Stimulated activated CD4-positive, alpha-beta T cell treated with anti-CD3 and anti-CD28 coated beads, Interleukin-1b, Interleukin-23, amount 100 ng/mL, for 1 hour (primary cell): ENCODE measurements around the gene ARHGAP15.

ENCODE experiments used
- DNase-seq, 2 donors: peaks; one replicate each; pipeline ENCODE4 v3.0.0-alpha.2; 2020; ENCODE audit warnings: low read depth in 2 of 2

The ARHGAP15 gene

DNA sequence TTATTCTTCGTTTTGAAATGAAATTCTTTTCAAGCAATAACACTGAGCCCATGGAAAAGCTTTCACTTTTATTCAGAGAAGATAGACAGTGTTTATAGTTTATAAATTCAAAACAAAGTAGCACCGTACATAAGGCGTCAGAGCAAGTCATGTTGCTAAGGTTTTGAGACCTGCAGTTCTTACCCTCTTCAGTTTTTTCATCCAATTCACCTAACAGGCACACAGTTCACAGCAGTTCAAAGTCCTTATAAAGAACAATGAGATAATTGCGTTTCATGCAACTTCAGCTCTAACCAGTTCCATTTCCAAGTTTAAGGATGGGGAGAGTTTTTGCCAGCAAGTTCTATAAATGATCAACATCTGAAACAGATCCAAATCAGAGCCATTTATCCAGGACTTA is 96.7 kb downstream of the ARHGAP15 start:
- DNase-seq: no peak

DNA sequence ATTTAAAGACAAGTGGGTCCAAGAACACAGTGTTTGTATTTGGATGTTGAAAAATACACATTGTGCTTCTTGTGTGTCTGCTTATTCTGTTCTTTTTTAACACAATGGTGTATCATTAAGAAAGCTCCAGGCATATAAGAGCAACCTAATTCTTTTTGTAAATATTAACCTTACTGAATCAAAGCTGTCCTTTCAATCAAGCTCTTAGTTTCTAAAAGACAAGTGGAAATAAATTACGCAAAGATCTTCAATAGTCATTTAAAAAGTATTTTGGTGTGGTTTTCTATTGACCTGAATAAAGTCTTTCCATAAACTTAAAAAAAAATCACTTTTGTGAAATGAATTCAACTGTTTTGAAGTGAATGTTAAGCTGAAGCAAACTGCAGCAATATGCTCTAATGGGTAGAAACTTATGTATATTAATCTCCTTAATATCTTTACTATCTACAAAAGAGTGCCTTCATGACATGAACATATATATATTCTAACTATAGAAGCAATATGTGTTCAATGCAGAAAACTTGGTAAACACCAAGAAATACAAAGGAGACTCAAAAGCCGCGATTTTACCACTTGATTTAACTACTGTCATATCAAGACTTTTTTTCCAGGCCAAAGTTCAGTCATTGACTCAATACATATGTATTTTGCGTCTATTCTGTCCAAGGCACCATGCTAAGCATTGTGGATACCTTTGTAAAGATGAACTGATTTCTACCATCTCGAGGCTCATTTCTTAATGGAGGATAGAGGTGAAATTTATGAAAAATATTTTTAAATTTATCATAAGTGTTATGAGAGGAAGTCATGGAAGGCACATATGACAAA is 97.7 kb downstream of the ARHGAP15 start:
- no peak for DNase-seq

DNA sequence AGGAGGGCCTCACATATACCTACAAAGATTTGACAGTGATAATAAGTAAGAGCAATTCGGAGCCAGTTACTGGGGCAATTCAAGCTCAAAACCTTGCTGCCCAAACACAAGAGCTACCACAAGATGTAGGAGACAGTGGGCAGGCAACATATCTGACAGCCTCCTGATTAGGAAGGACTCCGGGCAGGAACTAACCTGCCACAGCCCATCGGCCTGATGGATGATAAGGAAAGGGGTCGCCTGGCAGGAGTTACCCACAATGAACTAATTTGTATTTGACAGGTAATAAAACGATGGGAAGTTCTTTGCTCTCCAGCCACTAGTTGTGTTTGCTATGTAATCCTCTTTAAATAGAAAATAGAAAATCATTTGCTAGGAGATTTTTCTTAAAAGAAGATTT is 100.2 kb downstream of the ARHGAP15 start:
- no peak for DNase-seq

DNA sequence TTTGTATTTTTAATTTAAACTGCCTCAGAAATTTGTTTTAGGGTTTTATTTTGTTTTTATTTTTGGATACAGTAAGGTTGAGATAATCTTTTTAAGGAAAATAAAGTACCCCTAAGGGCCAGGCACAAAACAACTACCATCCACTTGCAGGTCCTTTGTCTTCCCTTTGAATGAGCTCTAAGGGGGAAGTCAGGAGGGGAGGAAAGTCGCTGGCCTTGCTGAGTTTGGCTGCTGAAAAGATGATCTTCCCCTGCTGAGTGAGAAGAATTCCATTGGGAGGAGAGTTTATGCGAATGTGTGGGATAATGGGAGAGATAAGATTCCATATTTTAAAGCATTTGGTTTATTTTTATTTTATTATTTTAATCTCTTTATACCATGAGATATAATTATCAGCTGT is 100.7 kb downstream of the ARHGAP15 start:
- no peak for DNase-seq

DNA sequence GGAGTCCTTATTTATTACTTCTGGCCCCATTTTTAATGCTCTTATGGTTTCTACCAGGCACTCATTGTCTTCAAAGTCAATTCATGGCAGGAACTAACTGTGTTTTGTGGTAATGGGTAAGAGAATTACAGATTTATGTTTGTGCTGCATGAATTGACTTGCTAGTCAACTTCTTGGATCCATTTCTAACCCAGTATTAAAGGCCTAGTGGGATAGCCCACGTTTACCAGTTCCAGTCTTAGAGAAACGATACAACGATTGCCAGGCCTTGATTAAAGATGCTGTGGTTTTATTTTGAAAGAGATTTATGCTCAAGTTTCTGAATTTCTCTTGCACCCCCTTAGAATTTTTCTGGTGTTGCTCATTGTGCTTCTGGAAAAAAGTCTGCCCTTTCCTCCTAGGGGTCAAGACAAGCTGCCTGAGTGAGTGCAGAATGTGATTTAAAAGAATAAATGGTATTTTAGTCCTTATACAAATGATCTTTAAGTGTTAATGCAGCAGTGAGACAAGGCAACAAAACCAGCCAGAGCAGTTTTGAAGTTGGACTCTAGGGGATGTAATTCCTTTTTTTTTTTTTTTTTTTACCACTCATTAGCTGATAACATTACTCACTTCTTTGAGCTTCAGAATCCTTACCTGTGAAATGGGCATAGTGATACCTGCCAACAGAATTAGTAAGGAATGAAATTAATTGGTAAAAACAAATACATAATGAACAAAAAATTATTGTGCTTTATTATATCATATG is 101.5 kb downstream of the ARHGAP15 start:
- no peak for DNase-seq

DNA sequence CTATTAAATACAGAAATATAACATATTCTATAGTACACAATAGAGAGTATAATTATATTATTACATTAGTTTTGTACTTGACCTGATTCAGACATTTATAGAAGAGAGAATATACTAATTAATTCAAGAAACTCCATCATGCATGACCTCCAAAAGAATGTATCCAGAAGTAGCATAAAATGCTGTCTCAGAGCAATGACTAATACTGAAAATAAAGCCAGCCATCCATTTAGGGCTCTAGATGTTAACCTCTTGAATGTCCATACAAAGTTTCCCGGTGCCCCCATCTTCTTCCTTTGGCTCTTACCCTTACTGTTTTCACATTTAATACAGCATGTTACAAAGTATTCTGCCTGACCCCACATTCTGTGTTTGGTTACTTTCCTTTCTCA is 102.0 kb downstream of the ARHGAP15 start:
- DNase-seq: no peak

DNA sequence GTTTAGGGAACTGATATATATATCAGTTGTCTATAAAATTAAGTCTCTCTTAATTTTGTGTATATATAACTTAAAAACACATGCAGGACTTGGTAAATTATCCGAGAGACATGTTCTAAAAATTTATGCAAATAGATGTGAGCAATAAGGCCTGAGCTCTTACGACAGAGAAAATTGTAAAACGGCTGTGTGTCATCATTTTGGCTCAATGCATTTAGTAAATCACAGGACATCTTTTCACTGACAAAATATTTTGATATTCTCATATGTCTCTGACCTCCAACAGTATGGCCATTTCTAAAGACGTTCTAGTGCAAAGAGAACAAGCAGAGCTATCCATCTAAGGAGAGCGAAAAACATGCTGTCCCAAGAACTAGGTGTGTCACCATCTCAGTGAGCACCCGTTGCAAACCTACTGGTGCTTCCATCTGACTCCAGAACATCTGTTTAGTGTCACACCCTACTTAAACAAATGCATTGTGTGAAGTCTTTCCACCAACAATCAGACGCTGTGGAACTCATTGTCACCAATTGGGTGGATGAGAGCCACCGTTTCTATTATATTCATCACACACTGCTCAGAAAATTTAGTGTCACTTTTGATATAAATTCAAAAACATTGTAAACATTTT is 108.0 kb downstream of the ARHGAP15 start:
- DNase-seq: no peak

DNA sequence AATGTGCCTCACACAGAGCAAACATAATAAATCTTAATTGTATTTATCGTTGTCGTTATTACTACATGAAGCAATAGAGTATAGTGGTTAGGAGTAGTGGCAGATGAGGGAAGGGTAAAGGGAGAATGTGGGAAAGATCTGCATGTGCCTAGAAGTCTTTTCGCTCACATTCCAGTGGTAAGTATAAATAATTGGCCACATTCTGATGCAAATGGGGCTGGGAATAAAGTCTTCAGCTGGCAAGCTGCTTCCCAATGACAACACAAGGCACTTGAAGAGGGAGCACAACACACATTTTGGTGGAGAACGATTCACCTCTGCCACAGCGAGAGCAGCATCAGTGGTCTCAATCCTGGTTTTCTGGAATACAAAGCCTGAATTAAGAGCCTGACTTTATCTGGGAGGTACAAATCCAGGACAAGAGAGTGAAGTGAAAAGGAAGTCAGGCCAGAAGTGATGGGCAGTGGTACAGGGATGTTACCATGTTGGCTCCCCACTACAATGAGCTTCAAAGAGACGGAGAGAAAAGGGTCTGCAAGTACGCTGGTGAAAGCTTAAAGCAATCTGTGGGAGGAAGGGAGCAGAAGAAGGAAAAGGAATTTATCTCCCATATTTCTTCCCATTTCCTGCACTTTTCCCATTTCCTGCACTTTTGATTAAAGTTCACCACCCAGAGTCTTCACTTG is 112.3 kb downstream of the ARHGAP15 start:
- DNase-seq: no peak

DNA sequence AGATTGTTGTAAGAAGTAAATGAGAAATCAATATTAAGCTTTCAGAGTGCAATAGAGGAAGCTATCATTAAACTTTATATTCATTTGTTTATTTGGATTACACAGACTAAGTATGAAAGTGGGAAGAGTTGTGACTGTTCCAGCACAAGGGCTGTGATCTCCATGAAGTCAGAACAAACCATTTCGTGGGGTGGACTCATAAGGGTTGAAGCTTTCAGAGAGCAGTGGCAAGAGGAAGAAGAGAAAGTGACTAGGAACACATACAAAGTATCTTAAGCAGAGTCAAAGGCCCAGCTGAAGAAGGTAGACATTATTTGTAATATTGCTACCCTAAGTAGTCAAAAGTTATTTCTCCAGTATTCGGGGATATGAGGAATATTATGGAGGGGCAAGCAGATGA is 117.0 kb downstream of the ARHGAP15 start:
- DNase-seq: no peak

DNA sequence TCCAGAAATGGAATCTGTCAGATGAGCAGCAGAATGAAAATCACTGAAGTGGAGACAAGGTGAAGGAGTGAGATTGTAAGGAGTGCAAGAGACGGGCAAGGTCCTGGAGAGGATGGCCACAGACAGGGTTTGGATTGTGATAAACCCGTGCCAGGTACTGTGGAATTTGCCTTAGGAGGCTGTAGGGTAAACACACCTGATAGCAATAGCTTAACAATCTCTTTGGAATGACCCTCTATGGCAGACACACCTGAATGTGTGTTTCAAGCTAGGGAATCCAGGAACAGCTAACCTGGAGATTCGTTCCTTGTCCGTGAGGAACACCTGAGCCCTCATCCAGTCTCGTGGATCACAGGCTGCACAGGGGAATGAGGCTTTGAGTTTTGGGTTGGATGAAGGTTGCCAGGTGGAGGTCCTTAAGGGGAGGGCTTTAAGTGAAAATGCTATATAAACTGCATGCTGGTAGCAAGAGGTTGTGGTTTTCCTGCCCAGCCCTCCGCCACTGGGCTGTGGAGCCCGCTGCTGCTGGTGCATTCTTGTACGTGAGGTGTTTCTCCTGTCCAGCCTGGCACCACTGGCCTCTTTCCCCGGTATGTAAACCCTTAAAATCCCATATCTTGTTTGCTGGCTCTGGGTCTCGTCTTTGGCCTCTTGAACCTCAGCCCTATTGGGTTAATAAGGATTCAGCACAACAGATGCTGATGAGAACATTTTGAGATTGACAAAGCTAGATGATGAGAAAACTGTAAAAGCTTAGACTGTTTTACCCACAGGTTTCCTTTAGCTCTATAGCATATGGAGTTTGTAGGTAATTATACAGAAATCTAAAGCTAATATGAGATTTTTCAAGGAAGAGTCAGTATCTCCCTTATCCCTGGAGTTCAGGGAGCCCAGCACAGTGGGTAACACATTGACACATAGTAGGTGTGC is 117.9 kb downstream of the ARHGAP15 start:
- no peak for DNase-seq

DNA sequence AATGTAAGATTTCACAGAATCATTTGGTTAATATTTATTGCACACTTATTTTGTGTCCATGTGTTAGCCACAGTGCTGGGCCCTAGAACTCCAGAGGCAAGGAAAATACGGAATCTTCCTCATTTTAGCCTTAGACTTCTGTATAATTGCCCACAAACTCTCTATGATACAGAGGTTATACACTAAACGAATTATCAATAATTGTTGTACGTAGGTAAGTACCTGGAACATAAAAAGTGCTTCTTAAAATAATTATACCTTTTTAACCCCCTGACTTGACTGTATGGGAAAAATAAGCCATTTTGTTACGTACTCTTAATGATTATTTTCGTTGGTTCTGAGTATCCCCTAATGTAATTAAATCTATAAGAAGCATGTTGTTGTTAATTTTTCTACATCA is 119.4 kb downstream of the ARHGAP15 start:
- no peak for DNase-seq

DNA sequence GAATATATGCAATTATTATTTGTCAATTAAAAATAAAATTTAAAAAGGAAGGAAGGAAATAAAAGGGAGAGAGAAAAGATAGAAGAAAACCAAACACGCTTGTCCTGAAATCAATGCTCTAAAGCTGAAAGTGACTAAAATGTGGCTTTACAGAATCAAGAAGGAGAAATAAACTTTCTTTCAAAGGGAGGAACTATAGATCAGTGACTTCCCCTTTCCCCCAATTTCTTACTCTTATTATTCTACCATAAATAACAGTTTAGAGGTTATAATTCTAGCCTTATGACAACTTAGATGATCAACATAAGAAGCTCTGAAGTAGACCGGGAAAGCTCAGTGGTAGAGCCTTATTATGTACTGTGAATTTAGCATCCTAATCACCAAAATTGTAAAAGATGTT is 122.5 kb downstream of the ARHGAP15 start:
- no peak for DNase-seq

DNA sequence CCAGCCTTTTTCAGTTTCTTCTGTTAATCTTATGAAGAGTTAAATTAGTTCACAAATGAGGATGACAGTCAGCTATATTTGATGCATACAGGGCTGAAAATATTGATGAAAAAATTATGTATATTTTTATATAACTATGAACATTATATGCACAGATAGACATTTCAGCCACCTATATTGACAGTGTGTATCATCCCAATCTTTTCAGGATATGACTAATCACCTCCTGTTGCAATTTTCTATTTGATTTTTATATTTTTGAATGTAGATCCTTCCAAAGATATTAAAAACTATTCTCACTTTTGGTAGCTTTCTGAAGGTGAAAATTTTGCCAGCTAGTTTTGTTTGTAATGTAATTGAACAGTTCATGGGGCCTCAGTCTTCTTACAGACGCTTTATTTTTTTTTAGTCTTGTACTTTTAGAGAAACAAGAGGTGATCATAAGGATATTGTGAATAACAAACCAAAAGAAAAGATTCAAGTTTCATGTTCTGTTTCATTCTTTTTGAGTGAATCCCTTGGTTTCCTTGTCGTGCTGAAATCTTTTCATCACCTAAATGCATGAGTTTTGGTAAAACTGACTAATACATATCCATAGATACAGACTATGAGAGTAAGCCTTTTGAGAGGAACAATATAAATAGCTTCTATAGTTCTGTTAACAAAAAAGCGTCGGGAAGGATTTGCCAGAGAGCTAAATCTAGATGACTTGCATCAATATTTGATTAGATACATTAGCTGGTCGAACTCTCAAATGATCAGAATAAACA is 123.1 kb downstream of the ARHGAP15 start:
- no peak for DNase-seq

DNA sequence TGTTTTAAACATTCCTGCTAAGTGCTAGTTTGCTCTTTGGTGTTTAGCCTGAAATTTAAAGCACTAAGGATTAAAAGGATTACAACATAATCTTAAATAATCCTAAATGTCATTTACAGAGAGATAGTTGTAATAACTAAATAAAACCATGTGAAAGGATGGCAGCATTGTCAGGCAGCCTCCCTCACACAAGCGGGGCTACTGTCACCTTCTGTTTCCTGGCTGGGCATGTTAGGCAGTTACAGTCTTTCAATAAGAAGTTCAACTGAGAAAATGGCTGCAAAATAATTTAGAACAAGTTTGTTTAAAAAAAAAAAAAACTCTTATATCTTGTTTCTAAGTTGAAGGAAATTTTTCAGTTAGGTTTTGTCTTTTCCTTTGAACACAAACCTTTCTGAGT is 124.9 kb downstream of the ARHGAP15 start:
- no peak for DNase-seq

DNA sequence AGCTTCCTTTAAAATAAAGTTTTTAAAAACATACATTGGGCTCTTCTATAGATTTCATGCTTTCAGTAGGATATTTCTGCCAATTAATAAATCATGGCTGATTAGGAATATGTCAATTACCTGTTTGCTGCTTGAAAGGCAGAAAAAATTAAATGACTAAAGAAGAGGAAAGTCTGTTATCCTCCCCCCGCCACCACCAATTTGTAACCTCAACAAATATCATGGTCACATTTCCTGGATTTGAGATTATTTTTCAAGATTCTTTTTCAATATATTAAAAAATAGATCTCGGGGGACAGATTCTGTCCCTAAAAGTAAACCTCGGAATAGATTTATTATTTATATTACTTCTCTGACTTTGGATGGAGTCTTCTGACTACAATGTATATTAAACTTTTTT is 125.9 kb downstream of the ARHGAP15 start:
- no peak for DNase-seq

DNA sequence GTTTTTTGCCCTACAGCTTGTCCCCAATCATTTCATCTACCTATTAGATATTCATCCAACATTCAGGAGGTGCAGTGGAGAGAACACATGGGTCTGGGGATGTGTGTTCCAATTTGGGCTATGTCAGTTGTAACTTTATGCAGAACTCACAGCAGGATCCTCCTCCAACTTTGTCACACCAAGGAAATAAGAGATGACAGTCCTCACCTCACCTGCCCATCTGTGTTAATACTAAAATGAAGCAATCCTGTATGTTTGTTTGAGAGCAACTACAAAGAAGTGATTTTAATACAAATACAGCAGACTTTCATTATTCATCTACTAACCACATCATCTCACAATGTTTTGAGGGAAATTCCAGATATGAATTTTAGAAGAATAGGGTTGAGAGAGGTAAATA is 126.7 kb downstream of the ARHGAP15 start:
- no peak for DNase-seq

DNA sequence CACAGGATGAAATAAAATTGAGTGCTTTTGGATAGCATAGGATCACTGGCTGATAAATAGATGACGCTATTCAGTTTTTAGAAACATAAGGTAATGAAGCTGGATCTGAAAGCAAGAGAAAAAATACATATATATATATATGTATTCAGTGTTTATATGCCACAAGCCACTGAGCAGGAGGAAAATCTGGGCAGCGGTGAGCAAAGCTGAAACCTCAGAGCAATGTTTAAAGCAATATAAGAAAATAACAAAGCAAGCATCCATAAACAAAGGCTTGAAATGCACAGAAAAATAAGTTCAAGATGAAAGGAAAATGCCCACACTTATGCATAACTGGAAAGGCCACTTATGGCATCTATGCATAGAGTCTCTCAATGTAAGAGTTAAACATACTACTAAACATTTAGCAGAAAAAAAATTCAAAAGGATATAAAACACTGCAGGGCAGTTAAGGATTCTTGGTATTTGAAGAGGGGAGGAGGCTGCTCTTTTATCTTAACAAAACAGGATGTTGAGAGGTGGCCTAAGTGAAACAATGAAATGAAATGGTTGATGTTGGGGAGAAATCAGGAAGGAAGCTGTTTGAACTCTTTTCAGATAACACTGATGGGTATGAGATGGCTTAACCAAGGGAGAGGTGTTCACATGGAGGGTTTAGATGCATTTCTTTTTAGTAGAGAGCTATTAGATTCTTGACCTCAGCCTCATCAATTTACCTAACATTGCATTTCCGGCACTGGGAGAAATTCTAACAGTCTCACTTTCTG is 129.1 kb downstream of the ARHGAP15 start:
- DNase-seq: no peak

DNA sequence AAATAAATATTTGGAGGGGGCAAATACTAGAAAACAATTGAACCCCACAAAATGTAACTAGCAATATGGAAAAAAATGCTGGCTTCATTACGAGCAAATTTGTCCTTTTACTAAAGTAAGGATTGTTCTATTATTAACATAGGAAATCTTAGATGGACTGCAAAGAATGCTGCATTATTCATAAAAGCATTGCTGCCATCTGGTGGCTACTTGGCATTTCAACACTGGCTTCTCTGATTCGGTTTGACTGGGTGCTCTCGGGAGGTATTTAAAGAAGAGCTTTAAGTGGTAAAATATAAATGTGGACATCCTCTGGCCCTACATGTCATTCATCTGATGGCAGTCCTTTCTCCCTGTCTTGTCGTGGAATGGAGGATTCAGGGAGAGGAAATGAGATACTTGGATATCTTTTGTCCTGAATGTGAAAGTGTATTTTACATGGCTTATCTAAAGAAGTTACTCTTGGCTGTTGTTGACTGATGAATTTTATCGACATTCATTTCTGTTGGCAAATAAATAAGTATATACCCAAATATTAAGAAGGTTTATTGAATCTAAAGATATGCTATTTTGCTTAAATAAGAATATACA is 130.2 kb downstream of the ARHGAP15 start:
- peak; percentile 39 to 44 for DNase-seq

DNA sequence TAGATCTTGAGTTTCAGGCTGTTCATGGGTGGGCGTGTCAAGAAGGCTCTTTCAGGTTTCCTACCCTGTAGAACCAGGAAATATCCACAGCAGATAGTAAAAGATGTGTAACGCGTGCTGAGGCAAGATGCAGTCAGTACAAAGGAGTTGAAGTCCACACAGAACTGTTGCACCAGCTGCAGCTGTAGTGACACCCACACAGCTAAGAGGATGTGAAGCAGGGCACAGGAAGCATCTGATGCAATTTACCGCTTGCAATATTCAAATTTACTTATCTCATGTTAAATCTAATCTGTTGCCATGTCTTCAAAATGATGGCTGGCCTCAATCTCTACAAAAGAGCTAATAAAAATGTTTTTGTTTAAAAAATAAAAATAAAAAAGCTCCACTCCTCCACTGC is 132.8 kb downstream of the ARHGAP15 start:
- no peak for DNase-seq
